ENCODE results near the gene TASP1. TPM values are rescaled to one million over a fixed set of nuclear protein-coding genes. Genes with fewer than 3 reads are reported as not detected.

Gene TASP1
- polyA plus RNA-seq, 1 donor from 2014 or later = 20.2 TPM

GRCh38 chr20:13546497-13547131 lies 92.1 kb downstream of the TASP1 start:
- Histone ChIP-seq H2AFZ (ENCODE audit: low read depth, low read length) (no peak overlapping the region), H3K9ac (ENCODE audit: low read length) (no peak overlapping the region), H3K27me3 (ENCODE audit: insufficient read depth, low read depth, low read length) (no peaks in the 10 kb centered on the region), H3K27ac (ENCODE audit: low read length) (no peak overlapping the region), H3K4me3 (ENCODE audit: low read length) (no peak overlapping the region), H3K36me3 (ENCODE audit: insufficient read depth, low read length) (no peaks in the 10 kb centered on the region), H3F3A (ENCODE audit: insufficient read depth, low read length, poor library complexity, severe bottlenecking) (no peaks in the 10 kb centered on the region), H3K4me2 (ENCODE audit: low read length) (no peak overlapping the region), H3K9me2 (ENCODE audit: insufficient read depth, low read length) (no peaks in the 10 kb centered on the region), H4K20me1 (ENCODE audit: insufficient read depth) (no peaks in the 10 kb centered on the region), H3K79me2 (replicated peaks; ENCODE audit: insufficient read depth, low read length) (no peaks in the 10 kb centered on the region), H3K9me3 (ENCODE audit: low read length) (no peaks in the 10 kb centered on the region)
- TF ChIP-seq RAD21 (conservative IDR thresholded peaks at IDR 0.05) (peak; percentile 81), CTCF (IDR thresholded peaks at IDR 0.05; ENCODE audit: poor library complexity, severe bottlenecking) (peak; percentile 83), SMC3 (conservative IDR thresholded peaks at IDR 0.05; ENCODE audit: poor library complexity) (peak; percentile 88), EZH2 (IDR thresholded peaks at IDR 0.05; ENCODE audit: borderline replicate concordance, insufficient read depth, low read length, poor library complexity, severe bottlenecking) (no peak)

GRCh38 chr20:13545790-13546189 lies 92.9 kb downstream of the TASP1 start:
- TF ChIP-seq EZH2 (IDR thresholded peaks at IDR 0.05; ENCODE audit: borderline replicate concordance, insufficient read depth, low read length, poor library complexity, severe bottlenecking) = no peak
- TF ChIP-seq RAD21 (conservative IDR thresholded peaks at IDR 0.05) = no peak
- no peak for TF ChIP-seq CTCF (IDR thresholded peaks at IDR 0.05; ENCODE audit: poor library complexity, severe bottlenecking)
- TF ChIP-seq POLR2AphosphoS5 (IDR thresholded peaks at IDR 0.05) = no peak
- TF ChIP-seq EP300 (conservative IDR thresholded peaks at IDR 0.05; ENCODE audit: poor library complexity, severe bottlenecking) = no peak
- no peak overlapping the region for H3K4me2 ChIP-seq (ENCODE audit: low read length)

GRCh38 chr20:13543783-13544182 lies 94.9 kb downstream of the TASP1 start:
- TF ChIP-seq REST (IDR thresholded peaks at IDR 0.05; ENCODE audit: borderline replicate concordance) = no peak
- TF ChIP-seq TAF1 (IDR thresholded peaks at IDR 0.05; ENCODE audit: low read depth) = no peak
- TF ChIP-seq SMC3 (conservative IDR thresholded peaks at IDR 0.05; ENCODE audit: poor library complexity) = no peak
- no peak for TF ChIP-seq EZH2 (IDR thresholded peaks at IDR 0.05; ENCODE audit: borderline replicate concordance, insufficient read depth, low read length, poor library complexity, severe bottlenecking)
- no peak for TF ChIP-seq POLR2AphosphoS5 (IDR thresholded peaks at IDR 0.05)
- no peak for TF ChIP-seq EP300 (conservative IDR thresholded peaks at IDR 0.05; ENCODE audit: poor library complexity, severe bottlenecking)
- no peak for TF ChIP-seq CTCF (IDR thresholded peaks at IDR 0.05; ENCODE audit: poor library complexity, severe bottlenecking)
- no peak for TF ChIP-seq MXI1 (conservative IDR thresholded peaks at IDR 0.05; ENCODE audit: poor library complexity, severe bottlenecking)
- no peak for TF ChIP-seq RAD21 (conservative IDR thresholded peaks at IDR 0.05)
- no peaks in the 10 kb centered on the region for H3K79me2 ChIP-seq (replicated peaks; ENCODE audit: insufficient read depth, low read length)
- H3K9me2 ChIP-seq (ENCODE audit: insufficient read depth, low read length) = no peaks in the 10 kb centered on the region
- no peaks in the 10 kb centered on the region for H3K27me3 ChIP-seq (ENCODE audit: insufficient read depth, low read depth, low read length)
- H3K36me3 ChIP-seq (ENCODE audit: insufficient read depth, low read length) = no peaks in the 10 kb centered on the region
- H3F3A ChIP-seq (ENCODE audit: insufficient read depth, low read length, poor library complexity, severe bottlenecking) = no peaks in the 10 kb centered on the region
- no peaks in the 10 kb centered on the region for H4K20me1 ChIP-seq (ENCODE audit: insufficient read depth)
- no peak overlapping the region for H3K4me3 ChIP-seq (ENCODE audit: low read length)
- no peak overlapping the region for H3K9ac ChIP-seq (ENCODE audit: low read length)
- no peak overlapping the region for H3K27ac ChIP-seq (ENCODE audit: low read length)
- no peak overlapping the region for H2AFZ ChIP-seq (ENCODE audit: low read depth, low read length)
- no peaks in the 10 kb centered on the region for H3K9me3 ChIP-seq (ENCODE audit: low read length)
- no peak overlapping the region for H3K4me2 ChIP-seq (ENCODE audit: low read length)

More at GRCh38 chr20:13545790-13546189, 92.9 kb downstream of the TASP1 start:
- H3K27ac ChIP-seq (ENCODE audit: low read length) = no peak overlapping the region
- no peaks in the 10 kb centered on the region for H3F3A ChIP-seq (ENCODE audit: insufficient read depth, low read length, poor library complexity, severe bottlenecking)
- H3K9me2 ChIP-seq (ENCODE audit: insufficient read depth, low read length) = no peaks in the 10 kb centered on the region
- H3K27me3 ChIP-seq (ENCODE audit: insufficient read depth, low read depth, low read length) = no peaks in the 10 kb centered on the region
- H4K20me1 ChIP-seq (ENCODE audit: insufficient read depth) = no peaks in the 10 kb centered on the region
- no peaks in the 10 kb centered on the region for H3K79me2 ChIP-seq (replicated peaks; ENCODE audit: insufficient read depth, low read length)
- no peaks in the 10 kb centered on the region for H3K9me3 ChIP-seq (ENCODE audit: low read length)
- H2AFZ ChIP-seq (ENCODE audit: low read depth, low read length) = no peak overlapping the region
- H3K9ac ChIP-seq (ENCODE audit: low read length) = no peak overlapping the region
- no peak overlapping the region for H3K4me3 ChIP-seq (ENCODE audit: low read length)
- H3K36me3 ChIP-seq (ENCODE audit: insufficient read depth, low read length) = no peaks in the 10 kb centered on the region

All from neural cell (in vitro differentiated cells).